ENCODE data around the gene ADGRB2. TPM values are rescaled to one million over a fixed set of nuclear protein-coding genes. Genes with fewer than 3 reads are reported as not detected.

ADGRB2 gene
- total and polyA plus RNA-seq, 2 donors (not counting 1 experiment from before 2014, with no cell fraction given): 4.4 to 10.4 TPM

- Histone ChIP-seq H3K4me1 (ENCODE audit: control insufficient read depth, extremely low read depth, insufficient read depth, low read length) (peaks cover 4% of the 10 kb centered on the region), H3K4me2 (ENCODE audit: extremely low read depth, insufficient read depth, low read length) (no peak overlapping the region), H3K9me3 (ENCODE audit: control insufficient read depth, insufficient read depth, low read depth, low read length) (no peaks in the 10 kb centered on the region), H3K27me3 (ENCODE audit: control insufficient read depth, insufficient read depth, low read length) (peaks cover 40% of the 10 kb centered on the region), H3K36me3 (ENCODE audit: control insufficient read depth, insufficient read depth, low read length) (no peaks in the 10 kb centered on the region), H3K9ac (ENCODE audit: insufficient read depth, low read length) (no peak overlapping the region), H3K27ac (ENCODE audit: insufficient read depth, low read length) (no peak overlapping the region), H2AFZ (ENCODE audit: low read length) (no peak overlapping the region), H3K79me2 (ENCODE audit: control insufficient read depth, insufficient read depth, low read length) (no peaks in the 10 kb centered on the region), H4K20me1 (ENCODE audit: control insufficient read depth, extremely low read depth, insufficient read depth, low read length) (no peaks in the 10 kb centered on the region), H3K4me3 (replicated peaks in 1 of 4; ENCODE audit: control extremely low read depth in 1 of 4, insufficient read depth in 1 of 4, low read depth in 3 of 4, low read length in 4 of 4) (no peak overlapping the region)
- DNase-seq (ENCODE audit: low read depth in 2 of 2): no peak
- TF ChIP-seq CTCF (conservative IDR thresholded peaks at IDR 0.05 in 1 of 2, IDR thresholded peaks at IDR 0.05 in 1 of 2; ENCODE audit: low read depth in 1 of 2, low read length in 2 of 2) (no peak), EZH2 (IDR thresholded peaks at IDR 0.05; ENCODE audit: low read length, missing control alignments) (no peak)
These were observed 5.0 kb upstream of the ADGRB2 start for GRCh38 chr1:31768939-31769704.

GRCh38 chr1:31768407-31768907 lies 4.3 kb upstream of the ADGRB2 start:
- Histone ChIP-seq H3K9ac (ENCODE audit: insufficient read depth, low read length) (no peak overlapping the region), H3K27ac (ENCODE audit: insufficient read depth, low read length) (no peak overlapping the region), H3K27me3 (ENCODE audit: control insufficient read depth, insufficient read depth, low read length) (peaks cover 33% of the 10 kb centered on the region), H3K4me3 (replicated peaks in 1 of 4; ENCODE audit: control extremely low read depth in 1 of 4, insufficient read depth in 1 of 4, low read depth in 3 of 4, low read length in 4 of 4) (no peak overlapping the region), H4K20me1 (ENCODE audit: control insufficient read depth, extremely low read depth, insufficient read depth, low read length) (no peaks in the 10 kb centered on the region), H2AFZ (ENCODE audit: low read length) (no peak overlapping the region), H3K4me2 (ENCODE audit: extremely low read depth, insufficient read depth, low read length) (no peak overlapping the region), H3K4me1 (ENCODE audit: control insufficient read depth, extremely low read depth, insufficient read depth, low read length) (peaks cover 4% of the 10 kb centered on the region), H3K79me2 (ENCODE audit: control insufficient read depth, insufficient read depth, low read length) (no peaks in the 10 kb centered on the region), H3K9me3 (ENCODE audit: control insufficient read depth, insufficient read depth, low read depth, low read length) (no peaks in the 10 kb centered on the region), H3K36me3 (ENCODE audit: control insufficient read depth, insufficient read depth, low read length) (no peaks in the 10 kb centered on the region)
- TF ChIP-seq EZH2 (IDR thresholded peaks at IDR 0.05; ENCODE audit: low read length, missing control alignments) (no peak), CTCF (conservative IDR thresholded peaks at IDR 0.05 in 1 of 2, IDR thresholded peaks at IDR 0.05 in 1 of 2; ENCODE audit: low read depth in 1 of 2, low read length in 2 of 2) (no peak)
- no peak for DNase-seq (ENCODE audit: low read depth in 2 of 2)

GRCh38 chr1:31767225-31767624 lies 3.1 kb upstream of the ADGRB2 start:
- Histone ChIP-seq H2AFZ (ENCODE audit: low read length) (no peak overlapping the region), H3K79me2 (ENCODE audit: control insufficient read depth, insufficient read depth, low read length) (no peaks in the 10 kb centered on the region), H3K9ac (ENCODE audit: insufficient read depth, low read length) (no peak overlapping the region), H3K4me3 (replicated peaks in 1 of 4; ENCODE audit: control extremely low read depth in 1 of 4, insufficient read depth in 1 of 4, low read depth in 3 of 4, low read length in 4 of 4) (no peak overlapping the region), H3K36me3 (ENCODE audit: control insufficient read depth, insufficient read depth, low read length) (no peaks in the 10 kb centered on the region), H4K20me1 (ENCODE audit: control insufficient read depth, extremely low read depth, insufficient read depth, low read length) (no peaks in the 10 kb centered on the region), H3K9me3 (ENCODE audit: control insufficient read depth, insufficient read depth, low read depth, low read length) (no peaks in the 10 kb centered on the region), H3K27ac (ENCODE audit: insufficient read depth, low read length) (no peak overlapping the region), H3K27me3 (ENCODE audit: control insufficient read depth, insufficient read depth, low read length) (peaks cover 21% of the 10 kb centered on the region), H3K4me1 (ENCODE audit: control insufficient read depth, extremely low read depth, insufficient read depth, low read length) (peaks cover 5% of the 10 kb centered on the region), H3K4me2 (ENCODE audit: extremely low read depth, insufficient read depth, low read length) (no peak overlapping the region)
- no peak for DNase-seq (ENCODE audit: low read depth in 2 of 2)
- no peak for TF ChIP-seq EZH2 (IDR thresholded peaks at IDR 0.05; ENCODE audit: low read length, missing control alignments)
- TF ChIP-seq CTCF (conservative IDR thresholded peaks at IDR 0.05 in 1 of 2, IDR thresholded peaks at IDR 0.05 in 1 of 2; ENCODE audit: low read depth in 1 of 2, low read length in 2 of 2): no peak
